GM12865 (cell line): ENCODE results near the gene PRPSAP1.

Experiments
- DNase-seq: peaks from one replicate; pipeline ENCODE4 v3.0.0; 2010; ENCODE audit warnings: low read depth
- H3K4me3 ChIP-seq: 2 replicates; pipeline ENCODE4 v1.5.1; 2011; ENCODE audit warnings: mild to moderate bottlenecking, low read depth, low read length, control low read depth
- CTCF ChIP-seq: IDR thresholded peaks from 2 replicates; pipeline ENCODE4 v1.5.1; 2011; ENCODE audit warnings: low read length, control low read depth, low read depth, inconsistent platforms; ENCODE audit not compliant: insufficient read depth; ENCODE audit errors: missing control alignments

PRPSAP1 gene

DNA sequence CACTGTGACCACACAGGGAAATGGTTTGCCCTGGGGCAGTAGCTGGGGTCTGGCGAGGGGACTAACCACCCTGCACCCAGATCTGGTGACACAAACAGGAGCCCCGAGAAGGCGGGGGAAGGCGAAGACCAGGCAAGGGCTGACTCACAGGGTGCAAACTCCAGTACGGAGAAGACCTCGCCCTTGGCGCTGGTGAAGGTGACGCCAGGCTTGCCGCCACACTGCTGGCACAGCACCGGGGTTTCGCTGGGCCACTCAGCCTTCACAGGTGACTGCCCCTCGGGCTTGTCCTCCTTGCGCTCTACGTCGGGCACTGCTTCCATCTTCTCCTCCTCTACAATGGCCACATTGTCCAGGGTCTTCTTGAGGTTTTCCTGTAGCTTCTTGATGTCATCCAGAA is 42.3 kb upstream of the PRPSAP1 start:
- no peak overlapping the region for H3K4me3 ChIP-seq
- no peak for TF ChIP-seq CTCF
- no peak for DNase-seq

DNA sequence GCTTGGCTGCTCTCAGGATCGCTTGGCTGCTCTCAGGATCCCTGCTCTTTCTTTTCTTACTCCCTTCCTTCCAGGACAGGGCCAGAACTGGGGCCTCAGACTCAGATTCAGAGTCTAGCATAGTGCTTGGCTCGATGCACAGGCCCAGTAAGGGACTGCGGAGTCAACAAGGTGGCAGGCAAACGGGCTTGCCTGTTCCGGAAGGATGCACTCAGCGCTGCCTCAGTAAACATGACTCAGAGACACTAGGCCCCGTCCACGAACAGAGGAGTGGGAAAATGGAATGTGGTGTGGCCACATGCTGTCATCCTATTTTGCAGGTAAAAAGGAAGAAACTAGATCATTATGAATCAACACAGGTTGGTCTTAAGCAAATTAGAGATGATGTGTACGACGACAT is 40.5 kb upstream of the PRPSAP1 start:
- TF ChIP-seq CTCF = no peak
- no peak for DNase-seq
- H3K4me3 ChIP-seq = no peak overlapping the region

DNA sequence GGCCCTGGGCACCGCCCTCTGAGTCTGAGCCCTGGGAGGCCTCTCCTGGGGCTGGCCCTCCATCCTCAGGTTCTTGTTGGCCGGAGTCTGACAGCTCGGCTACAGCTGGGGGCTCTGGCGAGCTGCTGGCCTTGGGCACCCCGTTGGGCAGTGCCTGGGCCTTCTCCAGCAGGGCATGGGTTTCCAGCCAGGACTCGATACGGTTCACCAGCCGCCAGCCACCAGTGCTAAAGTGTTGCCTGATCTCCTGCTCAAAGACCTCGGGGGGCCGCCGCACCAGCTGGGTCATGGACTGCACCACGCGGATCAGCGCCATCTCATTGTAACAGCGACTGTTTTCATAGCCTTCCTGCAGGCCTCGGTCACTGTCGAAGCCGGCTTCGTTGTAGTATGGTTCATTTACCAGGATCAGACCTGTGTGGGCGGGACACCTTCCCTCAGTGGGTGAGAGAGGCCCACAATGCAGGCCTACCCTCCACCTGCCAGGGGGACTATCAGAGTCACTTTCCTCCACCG is 37.5 kb upstream of the PRPSAP1 start:
- TF ChIP-seq CTCF = no peak

DNA sequence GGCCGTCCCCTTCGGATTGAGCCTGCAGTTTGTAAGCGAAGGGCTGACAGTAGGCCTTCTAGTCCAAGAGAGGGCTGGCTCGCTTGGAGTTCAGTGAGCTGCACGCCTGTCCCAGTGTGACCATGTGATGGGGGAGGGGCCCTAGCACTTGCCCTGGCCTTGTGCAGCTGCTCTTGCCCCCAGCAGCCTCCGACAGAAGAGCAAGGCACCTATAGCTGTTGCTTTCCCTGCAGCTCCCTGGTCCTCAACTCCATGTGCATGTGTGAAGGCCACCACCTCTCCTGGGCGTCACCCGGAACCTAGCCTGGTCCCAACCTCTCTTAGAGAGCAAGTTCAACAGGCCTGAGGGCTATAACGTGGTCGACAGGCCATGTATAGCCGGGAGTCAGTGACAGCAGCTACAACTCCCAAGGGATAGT is 36.3 kb upstream of the PRPSAP1 start:
- TF ChIP-seq CTCF = no peak
- no peak for DNase-seq

More for the DNA sequence above, 37.5 kb upstream of the PRPSAP1 start:
- no peak for DNase-seq
- H3K4me3 ChIP-seq = no peak overlapping the region

DNA sequence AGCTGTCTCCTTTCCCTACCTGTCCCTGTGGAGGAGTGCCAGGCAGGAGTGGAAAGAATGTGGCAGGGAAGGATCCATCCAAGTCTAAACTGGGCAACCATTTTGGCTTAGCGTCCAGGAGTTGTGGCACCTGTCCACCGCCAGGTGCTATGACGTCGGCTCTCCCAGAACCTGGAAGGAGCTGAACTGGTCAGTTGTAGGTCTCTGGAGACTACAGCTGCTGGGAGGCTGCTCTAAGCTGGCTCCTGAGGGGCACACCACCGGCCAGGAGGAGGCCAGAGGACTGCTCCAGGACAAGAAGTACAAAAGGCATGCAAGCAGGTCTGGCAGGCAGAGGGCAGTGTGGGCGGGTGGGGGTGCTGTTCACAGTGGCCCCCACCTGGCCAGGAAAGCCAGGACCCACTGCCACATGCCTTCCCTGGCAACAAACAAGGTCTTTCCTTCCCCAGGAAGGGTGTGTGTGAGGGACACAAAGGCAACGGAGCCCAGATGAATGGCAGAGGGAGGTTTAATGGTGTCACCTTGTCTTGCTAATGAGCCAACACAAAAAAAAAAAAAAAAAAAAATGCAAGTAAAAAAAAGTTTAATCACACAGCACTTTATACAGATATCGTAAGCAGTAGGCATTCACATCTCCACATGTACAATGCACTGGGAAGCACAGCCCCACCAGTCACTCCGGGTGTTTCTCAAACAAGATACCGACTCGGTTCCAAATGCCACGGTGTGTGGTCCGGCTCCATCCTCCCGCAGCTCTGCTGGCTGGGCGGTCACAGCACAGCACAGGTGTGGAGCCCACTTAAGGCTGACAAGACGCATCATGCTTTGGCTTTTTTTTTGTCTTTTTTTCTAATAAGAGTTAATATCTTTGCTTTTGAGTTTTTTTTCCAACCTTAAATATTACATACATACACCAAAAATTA is 35.5 kb upstream of the PRPSAP1 start:
- no peak overlapping the region for H3K4me3 ChIP-seq
- no peak for TF ChIP-seq CTCF
- no peak for DNase-seq

More for the DNA sequence above, 36.3 kb upstream of the PRPSAP1 start:
- no peak overlapping the region for H3K4me3 ChIP-seq

- H3K4me3 ChIP-seq = no peak overlapping the region
- no peak for DNase-seq
- no peak for TF ChIP-seq CTCF
Measured at GRCh38 chr17:76386966-76387765, 33.5 kb upstream of the PRPSAP1 start.
